Suprapubic skin (tissue), 4 donors: ENCODE data around the gene SPOCK1. TPM values are rescaled to one million over a fixed set of nuclear protein-coding genes. Genes with fewer than 3 reads are reported as not detected.

ENCODE experiments used
- DNase-seq, 2 donors: peaks; one replicate each; pipeline ENCODE4 v3.0.0-alpha.2; 2019; ENCODE audit warnings: low spot score in 2 of 2
- H3K27ac ChIP-seq: fragments of 200-600 bp; sonication (generic); one replicate; pipeline ENCODE4 v1.5.1; 2019
- H3K27me3 ChIP-seq: fragments of 200-600 bp; sonication (generic); one replicate; pipeline ENCODE4 v1.5.1; 2019
- H3K36me3 ChIP-seq: fragments of 200-600 bp; sonication (generic); one replicate; pipeline ENCODE4 v1.5.1; 2019
- H3K4me1 ChIP-seq: fragments of 200-600 bp; sonication (generic); one replicate; pipeline ENCODE4 v1.5.1; 2019
- H3K4me3 ChIP-seq: fragments of 200-600 bp; sonication (generic); one replicate; pipeline ENCODE4 v1.5.1; 2019; ENCODE audit warnings: mild to moderate bottlenecking
- H3K9me3 ChIP-seq: fragments of 200-600 bp; sonication (generic); one replicate; pipeline ENCODE4 v1.5.1; 2019
- EP300 ChIP-seq: sonication (generic); formaldehyde crosslinking; IDR thresholded peaks from one replicate; pipeline ENCODE4 v1.6.1; 2017; ENCODE audit warnings: antibody characterized with exemption
- POLR2A ChIP-seq, 2 donors: fragments of 450-650 bp; IDR thresholded peaks; one replicate each; pipeline ENCODE4 v1.6.1; 2017; ENCODE audit warnings: antibody characterized with exemption in 2 of 2, mild to moderate bottlenecking in 2 of 2, moderate library complexity in 2 of 2
- POLR2AphosphoS5 ChIP-seq, 3 donors: sonication (generic); formaldehyde crosslinking; IDR thresholded peaks; one replicate each; pipeline ENCODE4 v1.6.1; 2017; ENCODE audit warnings: antibody characterized with exemption in 3 of 3
- WGBS: methylation state at CpG from one replicate; pipeline ENCODE4 v1.1.5; 2018; 5-methylcytosine and 5-hydroxymethylcytosine counted together
- total RNA-seq, 4 donors: library from RNA; depleted of rRNA; stranded (reverse); fragments of >200 nt; gene quantifications; one replicate each; pipeline ENCODE4 v1.1.0, GENCODE V29; 2016
- TF ChIP-seq, protein P1 (sequence below), 2 donors: fragments of 200-600 bp in 1 of 2; fragments of 450-650 bp in 1 of 2; sonication (generic) in 1 of 2; IDR thresholded peaks; one replicate each; pipeline ENCODE4 v1.5.1; 2016 to 2019; ENCODE audit warnings: antibody characterized with exemption in 2 of 2, mild to moderate bottlenecking in 1 of 2, moderate library complexity in 1 of 2

Gene SPOCK1
- total RNA-seq, 4 donors from 2014 or later = 3.9 to 11.6 (median 5.4) TPM

DNA sequence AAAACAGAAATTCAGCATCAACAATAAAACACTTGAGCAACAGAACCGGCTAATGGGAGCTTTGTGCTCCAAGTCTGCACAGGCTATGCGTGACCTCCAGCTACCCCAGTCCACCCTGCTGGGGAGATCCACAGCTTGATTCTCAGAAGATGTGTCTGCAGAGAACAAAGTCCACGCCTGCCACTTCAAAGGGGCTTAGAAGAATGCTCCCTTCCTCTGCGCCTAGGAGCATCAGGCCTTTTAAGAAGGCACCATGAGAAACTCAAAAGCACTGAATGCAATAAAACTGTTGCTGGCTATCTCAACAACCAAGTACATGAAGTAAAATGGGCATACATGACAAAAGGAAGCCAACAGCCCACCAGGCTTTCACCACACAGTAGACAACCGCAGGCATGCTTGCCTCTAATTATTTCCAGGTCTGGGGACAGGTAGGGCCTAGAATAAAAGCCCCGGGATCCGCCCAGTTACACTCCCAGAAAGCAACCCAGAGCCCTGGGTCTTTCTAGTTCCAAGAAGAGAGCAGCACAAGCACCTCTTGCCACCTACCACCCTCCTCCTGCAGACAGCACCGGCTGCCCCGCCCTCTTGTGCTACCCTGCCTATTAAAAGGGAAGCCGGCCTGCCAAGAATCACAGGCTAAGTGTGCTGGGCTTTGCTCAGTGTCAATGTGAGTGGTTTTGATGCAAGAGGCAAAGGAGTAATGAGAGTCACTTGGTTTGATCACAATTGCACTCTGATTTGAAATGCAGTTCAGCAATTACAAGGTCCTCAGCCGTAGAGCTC lies 123.2 kb downstream of the SPOCK1 start:
- Histone ChIP-seq H3K36me3 (no peaks in the 10 kb centered on the region), H3K27ac (no peak overlapping the region), H3K4me1 (no peaks in the 10 kb centered on the region), H3K9me3 (no peaks in the 10 kb centered on the region), H3K27me3 (peaks cover 3% of the 10 kb centered on the region), H3K4me3 (no peak overlapping the region)
- WGBS = 74% methylated on average over 11 of the region's 11 CpGs
- TF ChIP-seq, protein P1, sequence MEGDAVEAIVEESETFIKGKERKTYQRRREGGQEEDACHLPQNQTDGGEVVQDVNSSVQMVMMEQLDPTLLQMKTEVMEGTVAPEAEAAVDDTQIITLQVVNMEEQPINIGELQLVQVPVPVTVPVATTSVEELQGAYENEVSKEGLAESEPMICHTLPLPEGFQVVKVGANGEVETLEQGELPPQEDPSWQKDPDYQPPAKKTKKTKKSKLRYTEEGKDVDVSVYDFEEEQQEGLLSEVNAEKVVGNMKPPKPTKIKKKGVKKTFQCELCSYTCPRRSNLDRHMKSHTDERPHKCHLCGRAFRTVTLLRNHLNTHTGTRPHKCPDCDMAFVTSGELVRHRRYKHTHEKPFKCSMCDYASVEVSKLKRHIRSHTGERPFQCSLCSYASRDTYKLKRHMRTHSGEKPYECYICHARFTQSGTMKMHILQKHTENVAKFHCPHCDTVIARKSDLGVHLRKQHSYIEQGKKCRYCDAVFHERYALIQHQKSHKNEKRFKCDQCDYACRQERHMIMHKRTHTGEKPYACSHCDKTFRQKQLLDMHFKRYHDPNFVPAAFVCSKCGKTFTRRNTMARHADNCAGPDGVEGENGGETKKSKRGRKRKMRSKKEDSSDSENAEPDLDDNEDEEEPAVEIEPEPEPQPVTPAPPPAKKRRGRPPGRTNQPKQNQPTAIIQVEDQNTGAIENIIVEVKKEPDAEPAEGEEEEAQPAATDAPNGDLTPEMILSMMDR (IDR thresholded peaks at IDR 0.05) = no peak
- TF ChIP-seq POLR2AphosphoS5 (IDR thresholded peaks at IDR 0.05) = no peak
- TF ChIP-seq POLR2A (IDR thresholded peaks at IDR 0.05) = no peak
- TF ChIP-seq EP300 = no peak
- no peak for DNase-seq

DNA sequence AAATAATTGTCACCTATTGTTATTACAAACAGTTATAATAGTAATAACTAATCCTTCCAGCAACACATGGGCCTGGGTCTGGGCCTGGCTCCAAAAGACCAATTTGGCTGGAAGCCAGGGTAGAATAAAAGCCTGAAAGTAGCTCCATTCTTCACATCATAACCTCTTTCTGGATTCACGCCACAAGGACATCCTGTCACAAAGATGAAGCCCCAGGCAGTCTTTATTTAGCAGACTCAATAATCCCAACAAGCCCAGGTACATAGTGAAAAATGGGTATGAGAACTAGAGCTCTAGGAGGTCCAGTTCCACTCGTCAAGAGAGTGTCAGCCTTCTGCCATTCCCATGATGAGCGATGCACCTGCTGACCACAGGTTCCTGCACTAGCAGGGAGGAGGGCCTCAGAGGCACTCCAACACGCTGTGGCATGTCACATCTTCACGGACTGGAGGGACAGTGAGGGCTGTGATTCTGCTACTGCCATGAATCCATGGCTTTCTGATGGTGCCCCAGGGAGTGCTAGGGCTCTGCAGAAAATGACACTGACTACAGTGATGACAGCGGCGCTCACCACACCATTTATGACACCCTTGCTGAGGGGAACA lies 124.9 kb downstream of the SPOCK1 start:
- TF ChIP-seq POLR2AphosphoS5 (IDR thresholded peaks at IDR 0.05) = no peak
- no peak for TF ChIP-seq POLR2A (IDR thresholded peaks at IDR 0.05)
- TF ChIP-seq, protein P1 (IDR thresholded peaks at IDR 0.05) = no peak
- no peak for TF ChIP-seq EP300
- no peaks in the 10 kb centered on the region for H3K9me3 ChIP-seq
- H3K27ac ChIP-seq = no peak overlapping the region
- no peak overlapping the region for H3K4me3 ChIP-seq
- DNase-seq = no peak
- peaks cover 3% of the 10 kb centered on the region for H3K27me3 ChIP-seq
- H3K4me1 ChIP-seq = no peaks in the 10 kb centered on the region
- 65% methylated on average over 7 of the region's 7 CpGs for WGBS
- H3K36me3 ChIP-seq = no peaks in the 10 kb centered on the region

DNA sequence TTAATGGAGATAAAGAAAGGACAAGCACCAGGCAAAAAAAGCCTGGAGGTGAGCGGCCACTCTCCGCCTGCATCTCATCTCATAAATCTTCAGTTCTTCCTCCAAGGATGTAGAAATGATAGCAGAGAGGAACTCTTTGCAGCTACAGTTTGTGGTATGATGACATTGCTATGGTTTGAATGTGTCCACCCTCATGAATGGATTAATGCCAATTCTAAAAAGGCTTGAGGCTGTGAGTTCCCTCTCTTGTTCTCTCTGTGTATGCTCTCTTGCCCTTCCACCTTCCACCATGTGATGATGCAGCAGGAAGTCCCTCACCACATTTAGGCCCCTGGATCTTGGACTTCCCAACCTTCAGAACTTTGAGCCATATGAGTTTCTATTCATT lies 126.4 kb downstream of the SPOCK1 start:
- no peak for DNase-seq

DNA sequence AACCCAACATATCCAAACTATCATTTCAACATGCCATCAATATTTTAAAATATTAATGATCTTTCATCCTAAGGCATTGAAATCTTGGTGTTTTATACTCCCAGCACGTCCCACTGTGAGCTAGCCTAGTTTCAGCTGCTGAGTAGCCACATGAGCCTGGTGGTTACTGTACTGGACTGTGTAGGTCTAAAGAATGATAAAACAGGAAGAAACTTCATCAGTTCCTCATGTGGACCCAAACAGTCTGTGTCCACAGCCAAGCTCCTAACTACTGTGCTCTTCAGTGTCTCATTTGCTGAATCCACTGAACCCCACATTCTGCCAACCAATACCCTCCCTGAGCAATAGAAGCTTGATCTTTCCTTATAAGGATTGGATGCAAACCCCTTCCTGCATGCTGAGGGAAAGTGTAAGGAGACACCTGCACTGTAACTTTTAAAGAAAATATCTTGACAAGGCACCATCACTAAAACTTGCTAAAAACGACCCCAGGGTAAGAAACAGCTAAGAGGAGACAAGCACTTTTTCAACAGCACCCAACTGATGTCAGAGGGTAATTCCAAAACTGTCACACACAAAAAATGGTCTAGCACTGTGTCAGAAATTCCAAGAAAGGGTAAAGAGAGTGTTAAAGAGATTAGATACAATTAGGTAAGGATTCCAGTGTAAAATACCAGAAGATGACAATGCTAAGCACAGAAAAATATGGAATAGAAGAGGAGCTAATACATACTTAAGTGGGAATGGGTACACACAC lies 126.9 kb downstream of the SPOCK1 start:
- Histone ChIP-seq H3K27me3 (no peaks in the 10 kb centered on the region), H3K27ac (no peak overlapping the region), H3K9me3 (no peaks in the 10 kb centered on the region), H3K4me1 (no peaks in the 10 kb centered on the region), H3K36me3 (no peaks in the 10 kb centered on the region), H3K4me3 (no peak overlapping the region)
- TF ChIP-seq, protein P1 (IDR thresholded peaks at IDR 0.05) = no peak
- TF ChIP-seq POLR2AphosphoS5 (IDR thresholded peaks at IDR 0.05) = no peak
- TF ChIP-seq POLR2A (IDR thresholded peaks at IDR 0.05) = no peak
- TF ChIP-seq EP300 = no peak
- WGBS = 59% methylated on average over 2 of the region's 2 CpGs
- DNase-seq = no peak

More for the DNA sequence above, 126.4 kb downstream of the SPOCK1 start:
- Histone ChIP-seq H3K27ac (no peak overlapping the region), H3K9me3 (no peaks in the 10 kb centered on the region), H3K27me3 (no peaks in the 10 kb centered on the region), H3K4me1 (no peaks in the 10 kb centered on the region), H3K4me3 (no peak overlapping the region), H3K36me3 (no peaks in the 10 kb centered on the region)
- 77% methylated on average over 2 of the region's 2 CpGs for WGBS
- TF ChIP-seq POLR2AphosphoS5 (IDR thresholded peaks at IDR 0.05) (no peak), POLR2A (IDR thresholded peaks at IDR 0.05) (no peak), EP300 (no peak)
- TF ChIP-seq, protein P1 (IDR thresholded peaks at IDR 0.05) = no peak
